T-helper 22 cell (primary cell): ENCODE results near the gene PTPN13.

Experiments
- DNase-seq: peaks from one replicate; pipeline ENCODE4 v3.0.0-alpha.2; 2020; ENCODE audit warnings: low read depth

PTPN13 gene

DNA sequence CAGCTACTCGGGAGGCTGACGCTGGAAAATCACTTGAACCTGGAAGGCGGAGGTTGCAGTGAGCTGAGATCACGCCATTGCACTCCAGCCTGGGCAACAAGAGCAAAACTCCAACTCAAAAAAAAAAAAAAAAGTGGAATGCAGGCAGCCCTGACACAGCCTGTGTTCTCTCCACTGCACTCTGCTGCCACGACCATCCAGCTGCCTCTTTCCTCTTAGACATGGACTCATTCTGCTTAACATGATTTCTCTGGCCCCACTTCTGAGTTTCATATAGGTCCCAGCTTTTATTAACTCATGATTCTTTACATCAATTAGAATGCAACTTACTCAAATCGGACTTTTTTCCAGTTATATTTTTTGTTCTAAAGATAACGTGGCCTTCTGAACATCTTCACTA lies 225.4 kb downstream of the PTPN13 start:
- no peak for DNase-seq

DNA sequence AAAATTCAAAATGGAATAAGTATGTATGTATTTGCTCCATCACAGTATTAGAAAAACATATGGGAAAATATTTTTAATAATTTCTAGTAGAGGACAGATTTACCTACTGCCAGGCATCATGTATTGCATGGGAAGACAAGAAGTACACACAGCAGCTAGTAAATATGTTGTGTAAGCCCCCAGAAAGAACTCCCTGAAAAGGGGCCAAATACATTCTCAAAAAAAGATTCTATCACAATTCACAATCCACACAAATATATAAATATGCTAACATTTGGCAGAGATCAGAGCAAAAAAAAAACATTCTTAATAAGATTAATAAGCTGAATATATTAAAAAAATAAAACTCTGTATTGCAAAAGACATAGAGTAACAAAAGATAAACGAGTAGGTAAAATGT lies 227.0 kb downstream of the PTPN13 start:
- no peak for DNase-seq

DNA sequence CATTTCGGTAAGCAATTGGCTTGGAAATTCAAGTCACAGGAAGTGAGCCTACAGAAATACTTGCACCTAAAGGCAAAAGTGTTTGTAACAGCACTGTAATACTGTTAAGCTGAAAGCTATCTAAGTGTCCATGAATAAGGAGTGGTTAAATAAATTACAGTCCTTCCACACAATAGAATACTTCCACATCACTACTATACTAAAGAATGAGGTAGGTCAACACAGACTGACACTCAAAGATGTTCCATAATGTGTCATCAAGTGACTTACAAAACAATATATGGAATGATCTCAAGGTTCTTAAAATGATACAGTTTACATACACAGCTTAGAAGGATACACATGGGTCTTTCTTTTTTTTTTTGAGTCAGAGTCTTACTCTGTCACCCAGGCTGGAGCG lies 228.0 kb downstream of the PTPN13 start:
- no peak for DNase-seq

DNA sequence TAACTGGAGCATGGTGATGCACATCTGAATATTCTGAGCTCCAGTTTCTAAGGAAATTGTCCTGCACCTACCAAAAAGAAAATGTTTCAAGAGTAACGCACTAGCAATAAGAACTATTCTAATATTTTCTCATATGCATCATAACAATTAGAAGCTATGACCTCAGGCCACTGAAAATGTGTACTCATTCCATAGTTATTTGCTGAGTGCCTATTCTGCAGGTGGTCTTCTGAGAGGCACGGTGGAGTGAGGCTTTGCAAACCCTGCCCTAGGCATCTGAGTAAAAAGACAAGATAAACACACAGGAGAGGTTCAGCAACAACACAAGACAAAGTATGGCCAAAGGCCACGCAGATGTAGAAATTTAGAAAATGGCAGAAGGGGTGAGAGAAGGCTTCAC lies 231.4 kb downstream of the PTPN13 start:
- no peak for DNase-seq

DNA sequence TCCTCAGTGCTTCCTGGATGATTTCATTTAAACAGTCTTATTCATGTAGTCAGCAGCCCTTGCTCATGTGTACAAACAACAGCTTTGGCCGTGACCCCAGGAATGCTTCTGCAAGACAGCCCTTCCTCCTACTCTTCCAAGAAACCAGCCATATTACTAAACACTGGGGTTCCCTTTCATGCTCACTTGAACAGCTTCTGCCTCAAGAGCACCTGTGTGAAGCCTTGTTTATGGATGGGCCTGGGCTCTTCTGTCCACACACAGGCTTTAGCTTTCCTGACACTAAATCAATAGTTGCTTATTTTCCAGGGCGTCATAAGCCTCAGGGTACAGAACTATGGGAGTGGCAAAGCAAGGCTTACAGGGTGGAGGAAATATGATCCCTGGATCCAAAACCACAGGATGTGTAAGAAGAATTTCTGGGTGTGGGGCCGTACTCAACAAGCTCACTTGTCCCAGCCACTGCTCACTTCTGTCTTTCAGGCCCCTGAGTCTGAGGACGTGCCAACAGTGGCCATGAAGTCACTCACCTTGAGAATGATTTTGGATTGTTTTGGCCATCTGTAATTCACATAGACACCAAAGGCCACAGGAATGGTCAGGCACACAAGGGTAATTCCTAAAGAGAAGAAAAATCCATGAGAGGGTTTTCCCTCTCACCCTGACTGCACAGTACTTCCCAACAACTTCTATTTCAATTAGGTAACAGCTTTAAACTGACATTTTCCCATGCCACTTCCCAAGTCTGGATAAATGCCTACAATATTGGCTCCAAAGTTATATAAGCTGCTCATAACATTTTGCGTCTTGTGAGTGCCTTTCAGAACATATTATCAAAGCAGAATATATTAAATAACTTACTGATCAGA lies 237.4 kb downstream of the PTPN13 start:
- DNase-seq: no peak

DNA sequence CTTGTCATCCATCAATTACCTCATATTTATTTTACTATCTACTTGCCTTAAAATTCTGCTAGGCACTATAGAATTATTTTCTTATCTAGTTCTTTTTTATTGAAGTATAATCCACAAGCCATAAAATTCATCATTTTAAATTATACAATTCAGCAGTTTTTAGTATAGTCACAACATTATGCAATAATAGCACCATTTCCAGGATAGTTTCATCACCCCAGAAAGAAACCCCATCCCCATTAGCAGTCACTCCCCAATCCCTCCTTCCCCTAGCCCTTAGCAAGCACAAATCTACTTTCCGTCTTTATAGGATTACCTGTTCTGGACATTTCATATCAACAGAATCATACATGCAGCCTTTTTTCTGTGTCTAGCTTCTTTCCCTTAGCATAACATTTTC lies 239.5 kb downstream of the PTPN13 start:
- DNase-seq: no peak

DNA sequence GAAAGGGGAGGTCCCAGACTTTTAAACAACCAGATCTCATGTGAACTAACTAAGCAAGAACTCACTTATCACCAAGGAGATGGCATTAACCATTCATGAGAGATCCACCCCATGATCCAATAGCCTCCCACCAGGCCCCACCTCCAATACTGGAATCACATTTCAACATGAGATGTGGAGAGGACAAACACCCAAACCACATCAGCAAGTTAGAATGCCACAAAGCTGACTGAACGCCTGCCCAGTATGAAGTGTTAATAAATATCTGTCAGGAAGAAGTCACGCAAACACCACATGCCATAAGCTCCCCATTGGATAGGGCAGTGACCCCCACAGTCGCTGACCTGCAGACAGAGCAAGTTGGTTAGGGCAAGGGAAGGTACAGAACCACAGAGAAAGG lies 240.8 kb downstream of the PTPN13 start:
- no peak for DNase-seq

DNA sequence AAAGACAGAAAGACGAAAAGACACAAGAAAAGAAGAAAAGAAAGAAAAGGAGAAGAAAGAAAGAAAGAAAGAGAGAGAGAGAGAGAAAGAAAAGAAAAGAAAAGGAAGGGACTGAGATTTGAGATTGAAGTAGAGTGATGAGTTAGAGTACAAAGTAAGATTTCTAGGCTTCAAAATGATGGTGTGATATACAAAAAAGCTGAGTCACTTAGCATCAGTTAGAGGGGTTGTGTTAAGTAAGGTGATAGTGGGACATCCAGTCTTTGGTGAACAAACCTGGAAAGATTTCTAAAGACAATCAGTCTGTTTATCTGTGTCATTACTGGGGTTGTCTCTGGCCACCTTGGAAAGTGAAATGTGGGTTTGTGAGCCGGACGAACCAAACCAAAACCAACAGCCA lies 241.6 kb downstream of the PTPN13 start:
- DNase-seq: no peak

DNA sequence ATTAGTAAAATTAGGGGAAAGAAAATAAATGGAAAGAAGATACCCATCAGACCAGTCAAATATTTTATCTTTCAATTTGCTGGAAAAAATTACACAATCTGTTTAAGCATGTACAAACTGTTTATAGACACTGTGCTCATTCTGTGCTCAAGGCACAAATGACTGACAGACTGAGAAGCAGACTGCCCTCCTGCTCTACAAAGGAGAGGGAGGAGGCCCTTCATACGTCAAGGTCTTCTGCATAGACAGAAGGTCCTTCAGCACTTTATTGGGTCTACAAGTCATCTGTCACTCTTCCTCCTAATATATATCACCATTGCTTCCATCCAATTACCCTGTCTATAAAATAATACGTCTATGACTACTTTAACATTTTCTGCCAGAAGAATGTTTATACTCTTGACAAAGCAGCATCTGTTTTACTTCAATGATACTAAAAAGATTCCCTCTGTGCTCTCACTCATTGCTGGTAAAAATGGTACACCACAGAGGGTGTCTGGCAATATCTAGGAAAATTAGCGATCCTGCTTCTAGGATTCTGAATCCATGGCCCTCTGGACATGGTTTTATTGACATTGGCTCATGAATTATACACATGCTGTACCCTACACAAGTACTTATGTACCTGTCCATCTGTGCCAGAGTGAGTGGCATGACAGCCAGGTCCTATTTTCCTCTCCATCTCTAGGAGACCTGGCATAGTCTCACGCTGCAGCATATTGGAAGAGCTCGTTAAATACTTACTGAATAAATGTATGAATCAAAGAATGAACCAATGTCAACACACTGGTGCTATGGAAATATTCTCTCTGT lies 243.8 kb downstream of the PTPN13 start:
- DNase-seq: no peak

DNA sequence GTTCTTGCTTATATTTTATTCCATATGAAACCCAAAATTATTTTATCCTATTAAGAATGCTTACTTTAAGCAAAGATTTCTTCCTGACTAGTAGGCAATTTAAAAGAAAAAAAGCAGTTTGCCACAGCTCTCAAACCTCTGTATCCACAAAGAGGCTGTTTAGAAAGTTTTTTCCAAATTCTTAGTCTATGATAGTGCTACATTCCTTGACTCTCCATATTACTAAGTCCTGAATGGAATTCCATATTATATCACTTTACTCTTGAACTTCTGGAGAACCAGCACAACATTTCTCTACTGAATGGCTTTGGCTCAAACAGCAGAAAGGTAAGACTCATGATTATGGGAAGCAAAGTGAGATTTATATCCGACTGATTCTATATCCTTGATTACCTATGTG lies 246.7 kb downstream of the PTPN13 start:
- no peak for DNase-seq

DNA sequence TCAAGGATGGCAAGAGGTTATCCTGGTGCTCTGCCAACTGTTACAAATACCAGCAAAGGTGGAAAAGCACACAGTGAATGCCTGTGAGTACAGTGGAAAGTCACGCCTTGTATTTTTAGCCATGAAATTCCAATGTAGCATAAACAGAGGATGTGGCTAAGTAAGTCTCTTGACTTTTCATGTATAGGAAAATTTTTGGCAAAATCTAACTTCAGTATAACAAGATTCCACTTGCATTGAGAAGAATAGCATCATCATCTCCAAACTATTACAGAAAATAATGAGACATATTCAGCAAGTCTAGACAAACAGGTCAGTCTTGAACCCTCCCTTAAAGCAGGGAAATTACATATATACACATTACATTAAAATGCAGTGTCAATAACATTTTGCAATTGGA lies 247.2 kb downstream of the PTPN13 start:
- no peak for DNase-seq

DNA sequence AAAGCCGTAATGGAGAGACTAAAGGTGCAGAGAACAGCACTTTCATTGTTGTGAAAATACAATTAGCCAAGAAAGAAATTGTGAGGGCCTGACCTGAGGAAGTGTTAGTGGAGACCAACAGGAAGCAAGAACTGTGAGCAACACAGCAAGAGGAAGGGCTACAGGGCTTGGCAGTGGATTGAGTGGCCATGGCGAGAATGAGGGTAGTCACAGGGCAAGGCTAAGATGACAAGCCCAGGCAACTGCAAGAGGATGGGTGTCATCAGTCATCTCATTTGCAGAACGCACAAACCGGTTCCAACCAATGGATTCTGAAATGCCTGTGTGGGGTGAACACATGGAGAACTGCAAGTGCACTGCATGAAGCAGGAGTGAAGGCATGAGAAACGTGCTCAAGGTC lies 251.5 kb downstream of the PTPN13 start:
- no peak for DNase-seq

DNA sequence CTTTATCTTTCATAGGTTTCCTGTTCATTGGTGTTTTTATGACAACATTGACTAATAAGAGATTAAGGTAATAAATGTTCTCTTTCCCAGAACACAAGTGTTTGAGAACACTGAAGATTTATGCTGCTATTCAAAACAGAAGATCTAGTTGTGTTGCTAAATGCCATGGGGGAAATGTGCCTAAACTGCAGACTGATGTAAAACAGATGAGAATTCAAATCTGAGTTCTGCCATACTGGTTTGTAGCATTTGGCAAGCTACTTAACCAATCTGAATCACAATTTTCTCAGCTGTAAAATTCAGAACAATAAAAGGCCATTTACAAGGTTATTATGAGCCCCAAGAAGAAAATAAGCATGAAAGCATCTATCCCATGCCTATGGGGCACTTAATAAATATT lies 252.8 kb downstream of the PTPN13 start:
- DNase-seq: no peak

DNA sequence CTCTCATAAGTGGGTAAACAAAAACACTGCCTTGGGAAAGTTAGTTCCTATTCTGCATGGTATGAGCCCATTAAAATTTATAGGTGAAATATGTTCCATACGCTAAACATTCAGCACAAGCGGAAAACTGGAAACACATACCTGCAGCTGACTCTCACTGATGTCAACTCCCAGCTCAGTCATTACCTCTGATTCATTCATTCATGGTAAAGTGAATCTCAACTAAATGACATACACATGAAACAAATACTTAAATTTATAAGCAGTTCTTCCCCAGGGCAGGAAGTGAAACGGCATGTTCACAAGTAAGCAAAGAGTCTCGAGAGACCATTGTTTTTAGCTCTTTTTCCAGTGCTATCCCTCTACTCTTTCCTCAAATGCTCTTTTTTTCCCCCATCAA lies 253.5 kb downstream of the PTPN13 start:
- no peak for DNase-seq

DNA sequence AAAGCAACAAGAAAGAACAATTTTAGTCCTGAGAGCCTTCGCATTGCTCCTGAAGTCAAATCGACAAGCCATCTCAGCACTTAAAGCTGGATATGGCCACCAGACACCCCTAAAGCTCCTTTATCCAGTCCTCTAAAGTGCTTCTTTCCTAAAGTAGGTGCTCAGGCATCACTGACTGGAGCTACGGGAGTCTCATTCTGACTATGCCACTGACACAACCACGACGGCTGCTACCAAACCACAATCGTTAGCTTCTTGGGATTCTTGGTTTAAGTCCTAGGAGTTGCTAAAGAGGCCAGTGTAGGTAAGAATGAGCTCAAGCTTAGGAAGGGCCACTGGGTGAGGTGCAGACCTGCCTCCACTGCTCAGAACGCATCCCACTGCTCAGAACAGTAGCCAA lies 254.0 kb downstream of the PTPN13 start:
- DNase-seq: no peak

DNA sequence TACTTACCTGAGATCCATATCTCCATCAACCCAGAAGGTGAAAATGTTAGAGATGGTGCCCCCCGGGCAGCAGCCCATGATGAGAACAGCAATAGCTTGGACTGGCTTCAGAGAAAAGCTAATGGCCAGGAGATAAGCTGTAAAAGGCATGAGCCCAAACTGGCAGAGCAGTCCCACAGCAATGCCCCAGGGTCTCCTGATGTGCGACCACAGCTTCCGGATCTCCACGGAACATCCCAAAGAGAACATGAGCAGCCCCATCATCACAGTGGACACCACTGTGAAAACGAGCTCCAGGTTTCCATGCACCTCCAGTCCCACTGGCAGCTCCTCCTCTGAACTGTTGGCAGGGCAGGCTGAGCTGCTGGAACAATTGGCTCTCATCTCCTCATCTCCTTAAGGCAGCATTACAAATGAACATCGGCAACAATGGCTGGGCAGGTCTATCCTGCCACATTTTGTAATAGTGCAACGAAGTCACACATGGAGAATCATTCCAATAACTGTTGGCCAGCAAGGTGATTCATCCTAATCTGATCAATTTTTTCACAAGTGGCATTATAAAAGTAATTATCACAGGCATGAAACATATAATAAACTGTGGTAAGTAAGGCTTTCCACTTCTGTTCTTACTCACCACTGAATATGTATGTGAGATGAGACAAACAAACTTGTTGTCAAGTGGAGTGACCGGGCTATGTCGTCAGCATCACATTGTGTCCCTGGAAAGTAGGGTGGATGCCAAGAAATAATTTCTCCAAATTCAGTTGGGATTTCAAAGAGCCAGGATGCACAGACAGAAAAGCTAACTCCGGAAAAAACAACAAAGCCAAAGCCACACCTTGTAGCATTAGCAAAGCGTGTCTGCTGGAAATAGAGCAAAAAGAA lies 254.9 kb downstream of the PTPN13 start, which contains the start of gene SLC10A6:
SLC10A6 (minus strand) TSS at position 653 of the 888 bp plus-strand sequence; CDS start at position 384, 269 bp downstream.
- DNase-seq: no peak

DNA sequence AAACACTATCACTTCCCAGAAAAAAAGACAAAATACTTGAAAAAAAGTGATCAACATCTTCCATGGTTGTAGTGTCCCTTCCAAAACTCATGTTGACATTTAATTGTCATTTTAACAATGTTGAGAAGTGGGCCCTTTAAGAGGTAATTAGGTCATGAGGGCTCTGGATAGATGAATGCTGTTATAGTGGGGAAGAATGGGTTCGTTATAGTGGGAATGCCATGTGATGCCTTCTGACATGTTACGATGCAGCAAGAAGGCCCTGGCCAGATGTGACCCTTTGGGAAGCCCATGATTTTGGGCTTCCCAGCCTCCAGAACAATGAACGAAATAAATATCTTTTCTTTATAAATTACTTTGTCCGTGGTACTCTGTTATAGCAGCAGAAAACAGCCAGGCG lies 259.1 kb downstream of the PTPN13 start:
- no peak for DNase-seq

DNA sequence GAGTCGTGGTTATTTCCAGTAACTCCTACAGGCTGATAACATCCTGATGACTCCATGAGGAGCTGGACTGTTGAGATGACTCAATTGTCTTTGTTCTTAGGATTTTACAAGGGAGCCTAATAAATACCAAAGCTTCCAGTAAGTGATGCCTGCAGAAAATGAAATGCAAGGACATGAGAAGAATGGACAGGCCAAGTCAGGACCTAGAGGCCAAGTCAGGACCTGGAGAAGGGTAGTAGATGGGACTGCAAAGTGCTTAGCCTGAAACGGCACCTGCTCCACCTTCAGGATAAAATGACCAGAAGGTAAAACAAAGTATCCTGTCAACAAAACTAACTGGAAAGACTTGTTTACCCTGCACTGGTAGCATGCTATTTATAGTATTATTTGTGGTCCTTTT lies 261.5 kb downstream of the PTPN13 start:
- DNase-seq: no peak

DNA sequence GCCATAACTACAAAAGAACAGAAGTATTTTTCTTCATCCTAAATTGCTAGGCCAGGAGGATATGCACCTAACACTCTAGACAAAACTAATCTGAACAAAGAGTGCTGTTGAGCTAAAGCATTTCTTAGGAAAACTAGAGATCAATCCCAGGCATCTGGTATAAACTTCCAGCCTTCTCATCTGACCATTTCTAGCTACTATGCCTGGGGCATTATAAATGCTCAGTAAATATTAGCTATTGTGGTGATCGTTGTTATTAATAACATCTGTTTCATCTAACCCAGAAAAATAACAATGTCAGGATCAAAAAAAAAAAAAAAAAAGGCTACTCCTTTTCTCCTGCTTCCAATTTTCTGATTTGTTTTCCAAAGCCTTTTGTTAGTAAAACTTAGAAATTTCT lies 262.8 kb downstream of the PTPN13 start:
- DNase-seq: no peak

DNA sequence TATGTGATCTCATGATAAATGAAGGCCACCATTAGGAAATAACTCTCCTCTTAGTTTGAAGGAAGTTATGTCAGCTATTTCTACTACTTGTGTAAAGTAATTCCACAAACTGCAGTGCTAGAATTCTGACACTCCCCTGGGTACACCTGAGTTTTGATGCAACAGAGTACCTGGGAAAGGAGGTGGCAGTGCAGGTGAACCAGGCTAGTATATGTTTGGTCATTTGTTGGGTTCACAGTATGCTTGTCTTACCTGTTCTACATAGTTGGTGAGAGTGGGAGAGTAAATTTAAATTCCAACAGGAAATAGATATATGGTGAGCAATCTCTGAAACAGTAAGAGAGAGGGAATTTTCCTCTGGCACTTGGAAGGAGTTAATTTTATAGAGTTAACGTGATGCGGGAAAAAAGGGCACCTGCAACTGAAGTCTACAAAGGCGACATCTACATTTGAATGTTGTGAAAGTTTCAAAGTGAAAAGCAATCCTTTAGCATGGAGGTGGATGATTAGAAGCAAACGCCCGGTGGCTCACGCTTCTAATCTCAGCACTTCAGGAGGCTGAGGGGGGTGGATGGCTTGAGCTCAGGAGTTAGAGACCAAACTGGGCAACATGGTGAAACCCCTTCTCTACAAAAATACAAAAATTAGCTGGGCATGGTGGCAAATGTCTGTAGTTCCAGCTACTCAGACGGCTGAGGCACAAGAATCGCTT lies 263.4 kb downstream of the PTPN13 start:
- DNase-seq: no peak
